ENCODE measurements around the gene PCDHB15.
"Not testable (repeated sequence)": the region's sequence is repeated elsewhere in the genome, so short reads cannot be mapped to it uniquely, and the experiment has no call there.

GRCh38 chr5:141215504-141215903, 29.7 kb upstream of the PCDHB15 start:
- TF ChIP-seq EZH2 (IDR thresholded peaks at IDR 0.05; ENCODE audit: insufficient read depth, poor library complexity, severe bottlenecking); EZH2phosphoT487 (IDR thresholded peaks at IDR 0.05; ENCODE audit: insufficient read depth, low read depth): not testable (repeated sequence)

All from GM23248 (cell line).